Liver (tissue), 3 donors: ENCODE data around the gene PLA2G6.

Experiments
- ATF3 ChIP-seq: IDR thresholded peaks from 2 replicates; pipeline ENCODE4 v1.6.1; 2016; ENCODE audit warnings: antibody characterized with exemption
- CTCF ChIP-seq: fragments of 150-350 bp; IDR thresholded peaks from 2 replicates; pipeline ENCODE4 v1.5.1; 2017; ENCODE audit warnings: improper control_type of control experiment, low read depth, low read length; ENCODE audit not compliant: missing input control
- EGR1 ChIP-seq, 2 donors: IDR thresholded peaks; 2 replicates each; pipeline ENCODE4 v1.6.1; 2016 to 2018; ENCODE audit warnings: antibody characterized with exemption in 2 of 2, low read depth in 2 of 2
- FOXA1 ChIP-seq: IDR thresholded peaks from 2 replicates; pipeline ENCODE4 v1.6.1; 2016; ENCODE audit warnings: antibody characterized with exemption
- GABPA ChIP-seq, 2 donors: IDR thresholded peaks in 1 of 2; conservative IDR thresholded peaks in 1 of 2; 2 replicates each; pipeline ENCODE4 v1.6.1; 2016; ENCODE audit warnings: antibody characterized with exemption in 2 of 2, mild to moderate bottlenecking in 1 of 2, moderate library complexity in 1 of 2
- RAD21 ChIP-seq, 2 donors: IDR thresholded peaks; 2 replicates each; pipeline ENCODE4 v1.6.1; 2016; ENCODE audit warnings: antibody characterized with exemption in 2 of 2, mild to moderate bottlenecking in 2 of 2
- TAF1 ChIP-seq: conservative IDR thresholded peaks from 2 replicates; pipeline ENCODE4 v1.6.1; 2016; ENCODE audit warnings: antibody characterized with exemption, mild to moderate bottlenecking
- YY1 ChIP-seq: IDR thresholded peaks from 2 replicates; pipeline ENCODE4 v1.6.1; 2016; ENCODE audit warnings: antibody characterized with exemption, mild to moderate bottlenecking
- ZBTB33 ChIP-seq: IDR thresholded peaks from 2 replicates; pipeline ENCODE4 v1.6.1; 2016; ENCODE audit warnings: antibody characterized with exemption
- TF ChIP-seq, protein P1 (sequence below): IDR thresholded peaks from 2 replicates; pipeline ENCODE4 v1.6.1; 2016; ENCODE audit warnings: antibody characterized with exemption
- donor health status: healthy.
- donor health status: healthy.

DNA sequence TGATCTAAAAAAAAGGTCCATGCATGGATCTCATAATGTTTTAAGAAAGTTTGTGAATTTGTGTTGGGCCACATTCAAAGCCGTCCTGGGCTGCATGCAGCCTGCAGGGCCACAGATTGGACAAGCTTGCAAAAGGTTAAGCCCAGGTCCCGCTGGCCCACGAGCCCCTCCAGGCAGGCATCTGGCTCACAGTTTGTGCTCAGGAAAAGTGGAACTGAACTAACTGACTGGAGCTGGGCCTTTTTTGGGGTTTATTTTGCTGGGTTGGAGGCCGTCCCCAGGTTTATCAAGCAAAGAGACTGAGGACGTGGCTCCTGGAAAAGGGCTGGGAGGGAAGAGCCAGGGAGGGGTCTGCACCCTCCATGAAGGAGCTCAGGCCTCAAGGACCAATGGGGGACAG is 39.0 kb downstream of the PLA2G6 start:
- TF ChIP-seq FOXA1 (no peak), CTCF (no peak), ATF3 (no peak), ZBTB33 (no peak), TAF1 (no peak), EGR1 (IDR thresholded peaks at IDR 0.05; ENCODE audit: low read depth in 2 of 2) (no peak), RAD21 (IDR thresholded peaks at IDR 0.05) (no peak), GABPA (IDR thresholded peaks at IDR 0.05 in 1 of 2, conservative IDR thresholded peaks at IDR 0.05 in 1 of 2) (no peak), YY1 (no peak)
- TF ChIP-seq, protein P1, sequence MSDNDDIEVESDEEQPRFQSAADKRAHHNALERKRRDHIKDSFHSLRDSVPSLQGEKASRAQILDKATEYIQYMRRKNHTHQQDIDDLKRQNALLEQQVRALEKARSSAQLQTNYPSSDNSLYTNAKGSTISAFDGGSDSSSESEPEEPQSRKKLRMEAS, result no peak
